ENCODE measurements around the gene RGS3.

The RGS3 gene

DNA sequence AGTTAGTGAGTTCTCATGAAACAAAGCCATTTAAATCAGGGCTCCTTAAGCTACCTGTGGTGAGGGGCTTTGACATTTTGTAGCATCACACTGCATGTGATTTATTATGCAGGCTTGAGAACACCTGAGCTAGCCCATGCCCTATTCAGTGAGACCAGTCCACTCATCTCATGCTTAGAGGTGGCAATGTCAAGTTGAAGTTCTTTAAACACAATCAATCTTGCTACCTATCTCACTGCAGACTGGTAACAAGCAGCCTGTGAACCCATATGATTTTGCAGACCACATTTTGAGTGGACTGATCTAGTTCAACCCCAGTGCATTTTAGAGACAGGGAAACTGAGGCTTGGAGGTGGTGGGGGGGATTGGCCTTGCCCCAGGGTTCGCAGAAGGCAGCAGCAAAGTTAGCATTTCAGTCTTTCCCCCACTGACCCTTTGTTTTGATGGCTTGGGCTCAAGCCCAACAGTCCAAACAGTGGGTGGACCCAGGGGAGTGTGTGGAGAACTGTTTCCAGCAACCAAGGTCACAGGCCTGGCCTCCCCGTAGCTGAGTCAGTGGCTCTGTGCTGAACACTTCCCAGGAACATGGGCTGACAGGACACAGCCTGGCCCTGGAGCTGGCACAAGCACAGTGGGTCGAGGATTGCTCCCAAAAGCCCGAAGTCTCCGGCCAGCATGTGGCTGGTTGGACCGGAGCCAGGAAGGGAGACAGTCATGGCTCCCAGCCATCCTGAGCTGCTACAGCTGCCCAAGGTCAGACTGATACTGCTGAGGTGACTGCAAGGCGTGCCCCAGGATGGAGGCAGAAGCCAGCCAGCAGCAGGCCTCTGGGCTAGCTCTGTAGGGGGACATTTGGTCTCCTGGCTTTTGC is 95.3 kb downstream of the RGS3 start:
- DNase-seq = no peak

DNA sequence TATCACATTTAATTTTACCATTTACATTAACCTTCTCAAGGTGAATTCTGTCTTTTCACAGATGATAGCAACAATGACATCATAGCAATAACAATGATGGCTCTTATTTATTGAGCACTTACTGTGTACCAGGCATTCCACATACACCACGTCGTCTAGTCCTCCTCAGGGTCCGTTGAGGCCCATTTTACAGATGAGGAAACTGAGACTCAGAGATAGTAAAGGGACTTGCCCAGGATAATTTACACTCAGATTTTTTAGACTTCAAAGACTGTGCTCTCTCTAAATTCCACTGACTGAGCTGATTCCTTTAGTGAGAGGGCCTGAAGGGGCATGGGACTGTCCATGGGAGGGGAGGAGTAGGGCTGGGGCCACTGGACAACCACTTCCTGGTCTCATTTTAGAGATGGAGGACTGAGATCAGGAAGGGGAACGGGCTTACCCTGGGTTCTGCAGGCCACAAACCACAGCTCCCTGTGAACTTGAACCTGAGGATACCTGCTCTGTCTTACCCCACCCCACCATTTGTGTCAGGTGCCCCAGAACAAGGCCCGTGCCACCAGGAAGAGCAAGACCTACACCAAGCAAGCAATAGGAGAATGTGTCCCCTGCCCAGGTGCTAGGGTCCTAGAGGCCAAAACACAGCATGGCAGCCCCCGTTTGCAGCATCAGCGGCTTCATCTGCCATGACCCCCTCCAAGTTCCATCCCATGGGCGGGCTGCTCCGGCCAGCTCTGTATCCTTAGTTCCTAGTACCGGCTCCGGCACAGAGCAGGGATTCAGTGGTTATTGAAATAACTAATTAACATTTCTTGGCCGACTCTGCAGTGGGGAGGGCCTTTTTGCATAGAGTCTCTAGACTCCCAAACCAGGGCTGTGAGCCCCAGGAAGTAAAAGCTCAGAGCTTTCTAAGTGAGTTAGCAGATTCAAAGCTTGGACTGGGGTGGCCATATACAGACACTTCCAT is 96.6 kb downstream of the RGS3 start:
- DNase-seq = no peak

DNA sequence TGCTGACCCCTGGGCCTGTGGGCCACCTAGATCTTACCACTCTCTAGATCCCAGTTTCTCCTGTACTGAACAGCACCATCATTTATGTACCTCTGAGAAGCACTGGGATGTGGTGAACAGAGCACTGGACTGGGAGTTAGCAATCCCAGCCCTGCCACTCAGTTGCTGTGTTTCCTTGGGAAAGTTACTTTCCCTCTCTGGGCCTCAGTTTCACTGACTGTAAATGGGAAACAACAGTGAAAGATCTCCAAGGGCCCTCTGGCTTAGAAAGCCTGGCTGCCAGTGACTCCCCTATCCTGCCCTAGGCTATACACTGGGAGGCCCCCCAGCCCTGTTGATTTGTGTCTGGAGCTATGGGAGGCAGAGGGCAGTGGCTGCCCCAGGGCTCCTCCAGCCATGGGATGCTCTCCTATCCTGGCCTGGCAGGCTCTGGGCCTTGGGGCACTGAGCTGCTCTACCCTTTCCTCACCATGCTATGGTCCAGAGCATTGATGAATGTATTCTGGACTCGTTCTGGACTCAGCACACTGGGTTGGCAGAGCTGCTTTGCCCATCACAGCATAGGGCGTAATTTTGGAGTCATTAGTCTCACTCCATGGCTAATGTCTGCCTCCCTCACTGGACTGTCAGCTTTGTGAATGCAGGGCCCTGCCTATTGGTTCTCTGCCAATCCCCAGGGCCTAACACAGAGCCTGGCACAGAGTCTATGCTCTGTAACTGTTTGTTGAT is 99.3 kb downstream of the RGS3 start:
- no peak for DNase-seq

DNA sequence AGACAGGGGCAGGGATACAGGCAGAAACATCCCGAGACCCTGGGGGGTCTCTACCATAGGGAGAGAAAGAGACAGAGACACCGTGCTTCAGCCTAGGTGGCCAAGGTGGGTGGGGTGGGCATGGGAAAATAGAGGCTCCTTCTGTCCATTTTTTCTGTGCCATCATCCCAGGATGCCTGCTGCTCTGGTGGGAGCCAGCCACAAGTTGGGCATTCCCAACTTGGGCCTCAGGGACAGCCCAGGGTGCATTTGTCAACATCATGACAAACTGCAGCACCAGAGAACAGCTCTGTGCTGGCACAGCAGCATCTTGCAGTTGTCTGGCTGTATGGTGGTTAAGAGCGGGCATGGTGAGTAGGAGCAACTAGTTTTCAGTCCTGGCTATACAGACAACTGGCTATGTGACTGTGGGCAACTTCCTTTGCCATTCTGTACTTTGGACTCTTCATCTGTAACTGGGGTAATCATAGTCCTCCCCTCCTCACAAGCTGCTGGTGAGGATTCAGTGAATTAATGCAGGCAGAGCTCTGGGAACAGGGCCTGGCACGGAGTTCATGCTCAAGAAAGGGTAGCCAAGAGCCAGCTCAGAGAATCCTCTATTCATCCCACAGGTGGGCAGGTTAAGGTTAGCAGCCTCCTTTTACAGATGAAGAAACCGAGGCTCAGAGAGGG is 100.4 kb downstream of the RGS3 start:
- DNase-seq = no peak

DNA sequence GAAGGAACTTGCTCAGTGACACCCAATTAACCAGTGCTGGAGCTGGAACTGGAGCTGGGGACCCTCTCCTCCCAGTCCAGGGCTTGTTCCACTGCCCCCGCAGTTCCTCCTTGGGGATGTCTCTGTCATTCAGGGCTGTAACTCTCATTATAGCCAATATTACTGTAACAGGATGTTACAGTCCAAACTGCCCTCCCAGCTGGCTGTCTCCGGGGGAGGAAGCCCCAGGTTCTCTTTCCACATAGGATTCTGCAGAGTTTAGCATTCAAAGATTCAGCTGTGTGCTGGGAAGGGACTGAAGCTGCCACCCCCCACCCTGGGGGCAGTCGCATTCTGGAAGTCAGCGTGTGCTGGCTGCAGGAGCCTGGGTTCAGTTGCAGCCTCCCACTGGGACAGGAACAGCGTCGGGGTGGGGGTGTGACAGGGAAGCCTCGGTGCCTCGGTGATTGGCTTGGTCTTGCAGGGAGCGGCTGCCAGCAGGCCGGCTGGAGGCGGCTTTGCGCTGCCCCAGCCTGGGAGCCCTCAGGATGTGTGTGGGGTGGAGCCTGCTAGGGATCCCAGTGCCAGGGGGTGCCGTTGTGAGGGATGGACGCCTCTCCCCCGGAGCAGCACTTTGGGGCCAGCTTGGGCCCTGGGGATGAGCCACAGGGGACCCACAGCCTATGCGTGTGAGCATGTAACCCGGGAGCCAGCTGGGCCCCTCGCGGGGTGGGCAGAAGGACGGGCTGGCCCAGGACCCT is 101.1 kb downstream of the RGS3 start:
- no peak for DNase-seq

DNA sequence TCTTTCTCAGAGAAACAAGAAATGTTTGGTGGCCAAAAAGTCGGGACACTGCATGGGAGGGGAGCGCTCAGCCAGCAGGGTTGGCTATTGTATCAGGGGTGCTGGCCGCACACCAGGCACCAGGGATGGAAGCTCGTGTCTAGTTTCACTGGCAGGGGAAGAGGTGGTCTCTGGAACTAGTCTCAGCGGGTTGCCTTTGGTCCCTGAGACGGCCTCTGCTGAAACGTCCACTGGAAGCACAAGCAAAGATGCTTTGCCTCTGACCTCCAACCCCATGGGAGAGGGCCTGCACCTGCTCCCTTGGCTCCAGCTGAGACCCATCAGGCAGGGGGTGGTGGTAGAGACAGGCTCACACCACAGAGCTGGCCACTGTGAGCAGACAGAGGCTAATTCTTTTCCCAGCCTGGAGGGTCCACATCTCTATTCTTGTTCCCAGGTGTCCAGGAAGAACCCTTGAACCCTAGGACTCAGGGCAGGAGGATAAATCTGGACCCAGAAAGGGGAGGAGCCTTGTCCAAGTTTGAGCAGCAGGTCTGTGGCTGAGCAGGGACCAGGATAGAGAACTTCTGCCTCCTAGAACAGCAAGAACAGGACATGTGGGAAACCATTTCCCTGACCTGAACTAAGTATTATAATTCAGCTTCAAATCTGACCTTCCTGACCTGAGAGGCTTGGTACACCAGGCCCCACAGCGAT is 102.6 kb downstream of the RGS3 start:
- DNase-seq = no peak

DNA sequence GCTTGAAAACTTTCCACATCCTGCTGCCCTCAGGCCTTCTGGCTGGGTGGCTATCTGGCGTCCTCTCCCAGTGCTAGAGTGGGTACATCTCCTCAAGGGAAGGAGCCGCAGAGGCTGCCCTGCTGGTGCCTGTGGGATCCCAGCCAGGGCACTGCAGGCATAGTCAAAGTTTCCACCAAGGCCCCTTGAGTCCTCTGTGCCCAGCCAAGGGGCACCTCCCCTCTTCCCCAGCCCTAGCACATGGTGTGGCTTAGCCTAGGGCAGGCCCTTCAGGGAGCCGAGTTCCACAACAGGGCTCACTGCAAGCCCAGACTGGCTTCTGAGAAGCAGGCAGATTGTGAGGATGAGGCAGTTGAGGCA is 103.2 kb downstream of the RGS3 start:
- DNase-seq = no peak

DNA sequence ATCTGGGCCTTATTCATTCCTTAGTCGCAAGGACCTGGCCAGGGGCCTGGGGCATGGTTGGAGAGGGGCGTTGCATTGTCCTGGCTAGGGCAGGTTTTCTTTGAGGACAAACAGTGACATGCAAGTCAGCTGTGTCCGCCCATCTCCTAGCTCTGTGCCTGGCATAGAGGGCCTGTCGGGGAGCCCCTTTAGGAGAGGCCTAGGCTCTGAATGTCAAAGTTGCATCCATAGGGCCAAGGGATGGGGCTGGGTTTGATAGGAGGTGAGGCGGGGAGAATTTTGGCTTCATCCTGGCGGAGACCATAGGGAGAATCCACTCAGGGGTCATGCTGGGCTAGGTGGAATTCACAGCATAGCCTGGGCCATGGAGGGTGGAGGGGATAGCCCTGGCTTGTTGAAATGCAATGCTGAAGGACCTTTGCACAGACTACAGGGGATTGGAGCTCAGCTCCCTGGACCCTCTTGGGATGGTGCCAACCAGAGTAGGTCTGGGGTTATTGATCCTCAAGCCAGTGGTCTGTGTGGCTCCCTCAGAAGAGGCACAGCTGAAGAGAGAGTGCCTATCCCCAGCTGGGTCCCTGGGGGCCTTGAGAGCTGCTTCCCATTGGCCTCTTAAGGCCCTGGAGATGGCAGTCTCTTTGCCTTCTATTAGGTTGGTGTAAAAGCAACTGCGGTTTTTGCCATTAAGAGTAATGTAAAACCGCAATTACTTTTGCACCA is 104.0 kb downstream of the RGS3 start:
- DNase-seq = no peak

DNA sequence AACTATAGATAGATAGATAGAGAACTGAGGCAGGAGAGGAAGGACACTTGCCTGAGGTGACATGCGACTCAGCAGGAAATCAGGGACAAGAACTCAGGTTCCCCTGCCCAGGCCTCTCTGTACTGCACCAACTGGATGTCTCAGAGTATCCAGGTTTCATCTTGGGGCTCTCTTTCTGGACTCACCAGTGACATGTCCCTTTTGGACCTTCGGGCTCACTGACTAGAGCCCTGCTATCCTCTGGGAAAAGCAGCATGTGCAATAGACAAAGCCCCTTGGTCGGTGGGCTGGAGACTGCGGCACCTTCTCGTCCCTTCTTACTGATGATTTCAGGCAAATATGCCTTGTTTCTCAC is 104.5 kb downstream of the RGS3 start:
- no peak for DNase-seq

DNA sequence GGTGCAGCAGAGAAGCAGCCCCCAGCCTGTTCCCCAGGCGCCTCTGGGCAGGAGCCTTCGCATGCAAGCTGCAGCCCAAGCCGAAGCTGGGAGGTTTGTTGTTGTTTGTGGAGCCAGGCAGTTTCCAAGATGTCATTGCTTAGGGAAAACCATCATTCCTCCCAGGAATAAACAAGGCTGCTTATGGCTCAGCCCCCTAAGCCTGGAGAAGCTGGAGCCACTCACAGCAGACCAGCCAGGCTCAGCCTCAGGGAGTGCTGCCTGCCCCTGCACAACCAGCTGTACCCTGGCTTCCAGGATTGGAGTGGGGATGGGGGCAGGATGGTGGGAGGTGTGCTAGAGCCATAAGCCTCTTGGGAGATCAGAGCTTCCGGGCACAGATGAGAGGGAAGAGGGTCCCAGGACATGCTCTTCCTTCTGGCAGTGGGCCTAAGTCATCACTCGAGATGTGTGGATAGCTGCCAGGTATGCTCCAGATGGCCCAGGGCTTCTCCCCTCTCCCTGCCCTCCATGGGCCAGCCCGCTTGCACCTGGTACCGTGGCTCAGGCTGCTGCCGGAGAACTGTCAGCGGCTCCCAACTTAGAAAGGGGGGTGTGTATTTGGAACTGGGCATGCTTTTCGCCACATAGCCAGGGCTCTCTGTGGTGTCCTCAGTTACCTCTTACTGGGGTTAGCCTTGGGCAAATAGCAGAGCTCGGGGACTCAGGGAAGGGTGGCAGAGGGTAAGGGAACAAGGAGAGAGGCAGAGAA is 105.2 kb downstream of the RGS3 start:
- DNase-seq = no peak

DNA sequence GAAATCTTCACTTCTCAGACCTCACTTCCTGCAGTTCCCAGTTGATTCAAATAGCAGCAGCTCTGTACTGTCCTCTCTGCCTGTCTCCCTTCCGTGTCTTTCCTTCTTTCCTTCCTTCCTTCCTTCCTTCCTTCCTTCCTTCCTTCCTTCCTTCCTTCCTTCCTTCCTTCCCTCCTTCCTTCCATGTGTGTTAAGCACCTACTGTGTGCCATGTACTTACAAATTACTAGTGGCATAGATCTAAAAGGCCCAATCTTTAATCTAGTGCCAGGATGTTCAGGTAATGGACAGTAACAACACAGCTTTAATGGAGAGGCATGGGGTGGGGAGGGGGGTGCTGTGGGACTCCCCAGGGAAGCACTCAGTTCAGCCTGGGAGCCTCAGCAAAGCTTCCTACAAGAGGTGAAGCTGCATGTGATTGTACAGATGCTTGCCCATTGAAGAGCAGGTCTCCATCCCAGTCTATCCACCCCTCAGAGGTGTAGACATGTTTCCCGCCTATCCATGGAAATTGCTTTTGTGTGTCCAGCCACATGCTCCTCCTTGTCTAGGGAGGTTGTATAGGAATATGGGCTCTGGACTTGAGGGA is 106.0 kb downstream of the RGS3 start:
- no peak for DNase-seq

DNA sequence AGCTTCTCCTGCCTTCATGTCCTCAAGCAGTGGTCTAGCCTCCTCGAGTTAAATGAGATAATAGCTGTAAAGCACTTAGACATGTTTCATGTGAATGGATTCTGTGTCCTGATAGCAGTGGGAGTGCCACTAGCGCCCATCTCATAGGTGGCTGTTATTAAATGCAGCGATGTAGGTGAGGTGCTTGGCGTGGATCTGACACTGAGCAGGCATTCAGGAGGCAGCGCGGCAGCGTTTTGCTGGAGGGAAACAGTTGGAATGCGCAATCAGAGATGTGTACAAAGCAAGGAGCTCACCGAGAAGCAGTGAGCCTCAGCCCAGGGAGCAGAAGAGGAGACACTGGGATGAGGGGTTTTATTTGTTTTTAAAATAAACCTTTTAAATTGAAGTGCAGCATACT is 106.6 kb downstream of the RGS3 start:
- no peak for DNase-seq

DNA sequence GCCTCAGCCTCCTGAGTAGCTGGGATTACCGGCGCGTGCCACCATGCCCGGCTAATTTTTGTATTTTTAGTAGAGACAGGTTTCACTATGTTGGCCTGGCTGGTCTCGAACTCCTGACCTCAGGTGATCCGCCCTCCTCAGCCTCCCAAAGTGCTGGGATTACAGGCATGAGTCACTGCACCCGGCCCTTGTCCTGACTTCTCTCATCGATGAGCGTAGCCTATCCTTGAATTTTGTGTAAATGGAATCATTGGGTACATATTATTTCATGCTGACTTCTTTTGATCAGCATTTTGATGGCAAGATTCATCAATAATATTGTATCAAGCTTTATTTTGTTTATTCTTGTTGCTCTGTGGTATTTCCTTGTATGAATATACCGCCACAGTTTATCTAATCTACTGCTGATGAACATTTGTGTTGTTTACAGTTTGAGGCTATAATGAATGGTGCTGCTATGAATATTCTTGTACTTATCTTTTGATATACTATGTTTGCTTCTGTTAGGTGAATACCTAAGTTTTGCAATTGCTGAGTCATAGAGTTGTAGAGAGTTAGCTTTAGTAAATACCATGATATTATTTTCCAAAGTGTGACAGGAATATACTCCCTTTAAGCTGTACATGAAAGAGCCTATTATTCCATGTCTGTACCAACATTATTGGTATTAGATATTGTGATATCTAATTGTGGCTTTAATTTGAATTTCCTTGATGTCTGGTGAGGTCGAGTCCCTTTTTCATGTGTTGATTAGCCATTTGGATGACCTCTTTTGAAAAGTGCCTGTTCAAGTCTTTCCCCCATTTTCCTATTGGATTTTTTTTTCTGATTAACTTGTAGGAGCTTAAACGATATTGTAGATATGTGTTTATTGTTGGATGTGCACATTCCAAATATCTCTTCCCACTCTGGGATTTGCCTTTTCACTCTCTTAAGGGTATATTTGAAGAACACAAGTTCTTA is 107.5 kb downstream of the RGS3 start:
- no peak for DNase-seq

DNA sequence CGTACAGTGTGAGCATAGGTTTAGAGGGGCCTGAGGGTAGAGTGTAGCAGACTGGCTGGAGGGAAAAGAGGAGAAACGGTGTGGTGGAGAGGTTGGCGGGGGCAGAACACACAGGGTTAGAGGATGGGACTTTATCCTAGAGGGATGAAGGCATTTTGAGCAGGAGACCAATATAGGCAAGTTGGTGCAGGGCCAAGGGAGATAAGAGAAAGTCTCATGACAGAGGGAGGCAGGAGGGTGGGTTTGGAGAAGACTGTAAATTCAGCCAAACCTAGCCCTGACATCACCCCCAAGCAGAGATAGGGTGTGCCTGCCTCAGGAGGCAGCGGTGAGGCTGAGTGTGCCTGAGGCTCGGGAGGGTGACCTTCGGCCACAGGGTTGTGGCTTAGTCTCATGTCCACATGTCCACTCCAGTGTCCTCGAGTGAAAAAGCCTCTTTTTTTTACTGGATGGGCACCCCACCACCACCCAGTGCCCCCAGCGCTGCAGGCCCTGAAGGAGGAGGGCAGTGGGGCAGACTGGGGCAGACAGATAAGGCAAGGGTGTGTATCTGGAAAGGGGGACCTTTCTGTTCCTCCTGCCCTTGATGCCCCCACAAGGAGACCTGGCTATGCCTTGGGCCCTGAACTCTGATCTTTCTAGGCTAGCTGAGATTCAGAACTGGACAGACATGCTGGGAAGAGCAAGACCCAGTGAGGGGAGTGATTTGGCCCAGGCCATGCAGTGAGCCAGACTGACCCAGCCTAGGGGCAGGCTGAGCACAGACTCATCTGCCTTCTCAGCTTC is 108.7 kb downstream of the RGS3 start:
- DNase-seq = no peak

DNA sequence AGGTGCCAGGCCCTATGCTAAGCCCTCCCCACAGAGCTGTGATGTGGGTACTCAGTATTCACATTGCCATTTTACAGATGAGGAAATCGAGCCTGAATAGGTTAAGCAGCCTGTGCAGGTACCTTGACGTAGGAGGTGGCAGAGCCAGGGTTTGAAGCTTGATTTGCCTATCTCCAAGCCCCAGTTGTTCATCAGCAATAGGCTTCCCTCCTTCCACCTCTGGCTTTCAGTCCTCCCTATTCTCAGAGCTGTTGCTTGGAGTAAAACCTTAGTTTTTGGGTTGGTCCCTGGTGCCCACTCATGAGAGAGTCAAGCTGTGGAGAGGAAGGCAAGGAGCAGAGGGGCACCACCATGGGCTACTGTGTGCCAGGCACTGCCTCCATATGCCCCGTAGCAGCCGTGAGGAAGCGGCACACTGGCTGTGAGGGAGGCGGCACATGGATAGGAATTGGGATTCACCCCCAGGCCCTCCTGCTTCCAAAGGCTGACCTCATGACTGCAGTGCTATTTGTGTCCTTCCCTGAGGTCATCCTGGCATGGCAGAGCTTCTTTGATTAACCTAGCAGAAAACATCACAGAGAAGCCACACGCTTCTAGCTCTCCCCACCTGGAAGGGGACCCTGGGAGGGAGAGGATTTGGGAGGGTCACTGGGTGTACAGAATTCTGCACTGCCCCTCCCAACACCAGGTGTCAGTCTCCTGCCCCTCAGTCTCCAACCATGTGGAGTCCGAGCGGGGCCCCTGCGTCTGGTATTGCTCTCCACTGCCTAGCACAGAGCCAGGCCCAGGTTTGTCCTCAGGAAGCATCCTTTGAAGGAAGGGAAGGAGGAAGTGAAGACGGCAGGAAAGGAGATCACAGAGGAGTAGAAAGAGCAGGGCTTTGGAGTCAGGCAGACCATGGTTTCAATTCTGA is 109.8 kb downstream of the RGS3 start:
- no peak for DNase-seq

DNA sequence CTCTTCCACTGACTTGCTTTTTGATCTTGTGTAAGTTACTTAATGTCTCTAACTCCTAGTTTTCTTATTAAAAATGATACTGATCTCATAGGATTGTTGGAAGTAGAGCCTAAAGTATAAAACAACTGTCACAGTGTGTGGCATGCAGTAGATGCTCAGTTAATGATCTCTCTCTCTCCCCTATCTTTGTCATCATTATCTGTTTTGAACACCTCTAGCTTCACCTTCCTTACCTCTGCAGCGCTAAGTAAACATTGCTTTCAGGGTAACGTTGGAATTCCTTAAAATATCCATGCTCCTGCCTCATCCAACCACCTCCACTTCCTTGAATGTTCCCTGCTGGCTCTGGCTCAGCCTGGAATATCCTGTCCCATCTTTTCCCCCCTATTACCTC is 110.4 kb downstream of the RGS3 start:
- no peak for DNase-seq

All from GOT3 (cell line).